Pons (tissue), 1 donor: ENCODE data around the gene CFD.
"Not testable (repeated sequence)": the region's sequence is repeated elsewhere in the genome, so short reads cannot be mapped to it uniquely, and the experiment has no call there.

Source experiments
- DNase-seq: peaks from one replicate; pipeline ENCODE4 v3.0.0-alpha.2; 2016; ENCODE audit warnings: low spot score

Gene CFD

GRCh38 chr19:858868-859843 is at the start of gene CFD:
Gene CFD, plus strand, starts transcription at chr19:859664. Its CDS starts 26 bp downstream, at chr19:859690.
- no peak for DNase-seq

GRCh38 chr19:810077-810855 is 49.2 kb upstream of the CFD start:
- DNase-seq = no peak

GRCh38 chr19:810883-811489 is 48.5 kb upstream of the CFD start:
- no peak for DNase-seq

GRCh38 chr19:811506-812048 is 47.9 kb upstream of the CFD start:
- no peak for DNase-seq

GRCh38 chr19:812049-812746 is 47.3 kb upstream of the CFD start:
- DNase-seq = no peak

GRCh38 chr19:812747-813218 is 46.7 kb upstream of the CFD start:
- DNase-seq = no peak

- DNase-seq = no peak
Measured at GRCh38 chr19:813219-814151, 46.0 kb upstream of the CFD start.

GRCh38 chr19:814152-815078 is 45.0 kb upstream of the CFD start:
- no peak for DNase-seq

GRCh38 chr19:815079-815774 is 44.2 kb upstream of the CFD start:
- DNase-seq = no peak

- DNase-seq = no peak
Measured at GRCh38 chr19:815775-816499, 43.5 kb upstream of the CFD start.

GRCh38 chr19:816500-816857 is 43.0 kb upstream of the CFD start:
- DNase-seq = no peak

GRCh38 chr19:820212-820611 is 39.3 kb upstream of the CFD start:
- not testable (repeated sequence) for DNase-seq

- DNase-seq = no peak
Measured at GRCh38 chr19:821231-821824, 38.1 kb upstream of the CFD start.

- DNase-seq = no peak
Measured at GRCh38 chr19:821825-822503, 37.5 kb upstream of the CFD start, which contains the start of gene PLPPR3. Gene PLPPR3, minus strand, starts transcription at chr19:821955. Its CDS starts 396 bp downstream, at chr19:821559.

- no peak for DNase-seq
Measured at GRCh38 chr19:823565-824121, 35.8 kb upstream of the CFD start.

GRCh38 chr19:824885-825284 is 34.6 kb upstream of the CFD start:
- no peak for DNase-seq
